ENCODE data around the gene CENPM. TPM values are rescaled to one million over a fixed set of nuclear protein-coding genes. Genes with fewer than 3 reads are reported as not detected.

Gene CENPM
- polyA plus RNA-seq, 1 donor: 5.6 TPM

DNA sequence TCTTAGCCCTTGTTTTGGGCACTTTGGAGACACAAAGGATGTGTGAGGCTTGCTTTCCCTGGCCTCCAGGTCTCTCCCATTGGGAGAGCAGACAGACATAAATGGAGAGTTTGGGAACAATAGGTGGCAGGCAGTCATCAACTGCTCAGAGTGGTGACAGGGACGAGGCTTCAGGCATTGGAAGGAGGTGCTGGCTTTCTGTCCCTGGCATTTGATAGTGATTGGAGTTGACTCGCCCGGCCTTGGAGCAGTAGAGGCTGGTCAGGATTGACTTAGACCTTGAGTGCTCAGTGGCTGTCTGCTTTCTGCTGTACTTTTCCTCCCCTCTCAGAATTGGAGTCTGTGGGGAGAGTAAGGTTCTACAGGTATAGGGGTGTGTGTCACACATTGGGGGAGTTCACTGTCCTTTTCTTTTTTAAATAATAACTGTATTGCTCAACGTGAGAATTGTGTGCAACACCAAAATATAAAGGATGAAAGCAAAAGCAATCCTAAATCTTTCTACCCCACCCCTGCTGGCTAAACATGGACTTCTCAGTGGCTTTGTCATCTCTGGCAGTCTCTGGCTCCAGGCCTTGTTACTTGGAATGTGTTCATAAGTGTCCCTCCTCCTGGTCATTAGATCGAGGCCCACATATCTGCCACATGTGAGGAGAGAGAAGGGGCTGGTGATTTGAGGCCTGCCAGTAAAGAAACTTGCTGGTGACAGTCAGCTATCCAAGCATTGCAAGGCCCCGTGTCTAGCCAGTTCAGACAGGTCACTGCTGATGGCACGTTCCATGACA is 53.2 kb downstream of the CENPM start:
- no peak for DNase-seq

DNA sequence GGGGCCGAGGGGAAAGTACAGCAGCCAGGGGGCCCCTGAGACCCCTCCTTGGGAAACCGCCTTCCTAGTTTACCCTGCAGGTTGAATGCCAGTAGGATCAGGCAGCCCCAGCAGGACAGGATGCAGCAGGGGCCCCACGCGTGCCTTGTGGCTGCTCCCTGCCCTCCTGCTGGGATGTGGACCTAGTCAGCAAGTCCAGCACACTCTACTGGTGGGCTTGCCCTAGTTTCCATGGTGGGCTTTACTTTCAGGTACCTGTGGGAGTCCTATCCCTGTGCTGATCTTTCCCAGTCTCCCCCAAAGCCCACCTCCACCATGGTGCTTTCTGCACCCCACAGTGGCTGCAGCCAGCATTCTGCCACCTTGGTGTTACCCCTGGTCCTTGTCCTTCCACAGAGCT is 54.2 kb downstream of the CENPM start:
- DNase-seq: no peak

DNA sequence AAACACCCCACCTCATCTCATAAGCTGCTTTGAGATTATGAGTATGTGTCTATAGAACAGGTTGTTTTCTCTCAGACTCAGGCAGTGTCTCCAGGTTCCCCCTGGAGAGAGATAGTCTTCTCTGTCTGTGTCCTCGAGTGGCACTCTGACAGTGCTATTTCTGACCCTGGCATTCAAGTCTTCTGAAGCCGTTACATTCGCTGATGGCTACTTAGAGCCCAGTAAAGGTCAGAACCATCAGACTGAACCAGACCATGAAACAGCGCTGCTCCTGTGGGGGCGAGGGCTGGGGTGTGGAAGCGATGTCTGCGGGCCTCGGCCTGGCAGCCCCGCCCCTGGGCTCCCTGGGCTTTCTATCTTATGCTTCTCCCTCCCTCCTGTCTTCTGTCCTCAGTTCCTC is 55.5 kb downstream of the CENPM start:
- DNase-seq: no peak

Other genes starting within 250 kb of the CENPM start
- gene MEI1, start 247.6 kb downstream of the CENPM start, polyA plus RNA-seq (ENCODE audit: insufficient read length): 1.1 TPM
- 10.2 TPM for gene CCDC134, start 146.5 kb downstream of the CENPM start, polyA plus RNA-seq (ENCODE audit: insufficient read length)
- 83.4 TPM for gene SREBF2, start 114.0 kb downstream of the CENPM start, polyA plus RNA-seq (ENCODE audit: insufficient read length)
- 1.1 TPM for gene SHISA8, start 32.1 kb downstream of the CENPM start, polyA plus RNA-seq (ENCODE audit: insufficient read length)
- gene TNFRSF13C, start 20.3 kb downstream of the CENPM start, polyA plus RNA-seq (ENCODE audit: insufficient read length): 1.5 TPM
- gene SEPTIN3, start 22.3 kb upstream of the CENPM start, polyA plus RNA-seq (ENCODE audit: insufficient read length): 0.63 TPM
- 1.1 TPM for gene WBP2NL, start 51.6 kb upstream of the CENPM start, polyA plus RNA-seq (ENCODE audit: insufficient read length)
- 19.9 TPM for gene NAGA, start 123.7 kb upstream of the CENPM start, polyA plus RNA-seq (ENCODE audit: insufficient read length)
- gene PHETA2, start 127.1 kb upstream of the CENPM start, polyA plus RNA-seq (ENCODE audit: insufficient read length): 17.9 TPM
- 75.1 TPM for gene SMDT1, start 132.5 kb upstream of the CENPM start, polyA plus RNA-seq (ENCODE audit: insufficient read length)
- 75.3 TPM for gene NDUFA6, start 143.6 kb upstream of the CENPM start, polyA plus RNA-seq (ENCODE audit: insufficient read length)
- gene CYP2D6, start 183.7 kb upstream of the CENPM start, polyA plus RNA-seq (ENCODE audit: insufficient read length): 1.4 TPM